GM19438 (cell line): ENCODE results near the gene CCDC12.

Source experiments
- ATAC-seq: cut with Tn5 transposase; IDR thresholded peaks from one replicate; pipeline ENCODE4 v1.9.1; 2021; ENCODE audit warnings: low read depth; ENCODE audit not compliant: unreplicated experiment

Gene CCDC12

GRCh38 chr3:46997453-46998091 is 21.0 kb upstream of the CCDC12 start:
- ATAC-seq, result no peak

DNA sequence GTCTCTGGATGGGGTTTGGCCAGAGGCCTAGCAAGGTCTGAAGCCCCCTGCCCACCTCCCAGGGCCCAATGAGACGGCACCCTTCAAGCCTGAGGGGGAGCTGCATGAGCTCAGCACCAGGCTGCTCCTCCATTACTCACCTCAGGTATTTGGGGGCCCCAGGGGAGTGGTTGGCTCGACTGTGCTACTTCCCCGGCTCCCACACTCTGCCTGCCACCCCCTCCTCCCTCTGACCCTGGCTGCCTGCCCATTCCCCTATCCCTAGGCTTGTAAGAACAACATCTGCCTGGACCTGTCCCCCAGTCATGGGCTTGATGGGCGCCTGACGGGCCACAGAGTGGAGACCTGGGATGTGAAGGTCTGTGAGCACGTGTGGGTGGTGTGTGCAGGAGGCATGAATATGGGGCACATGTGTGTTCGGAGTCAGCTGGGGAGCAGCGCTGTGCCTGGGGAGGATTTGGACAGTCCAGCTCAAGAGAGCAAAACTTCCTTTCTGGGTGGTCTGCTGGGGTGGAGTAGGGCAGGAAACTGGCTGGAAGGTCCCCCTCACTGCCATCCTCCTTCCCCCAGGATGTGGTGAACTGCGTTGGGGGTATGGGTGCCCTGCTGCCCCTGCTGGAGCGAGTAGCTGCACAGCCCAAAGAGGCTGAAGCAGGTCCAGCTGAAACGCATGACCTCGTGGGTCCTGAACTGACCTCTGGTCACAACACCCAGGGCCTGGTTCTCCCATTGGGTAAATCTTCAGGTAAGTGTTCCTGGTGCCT is 20.3 kb upstream of the CCDC12 start:
- no peak for ATAC-seq

DNA sequence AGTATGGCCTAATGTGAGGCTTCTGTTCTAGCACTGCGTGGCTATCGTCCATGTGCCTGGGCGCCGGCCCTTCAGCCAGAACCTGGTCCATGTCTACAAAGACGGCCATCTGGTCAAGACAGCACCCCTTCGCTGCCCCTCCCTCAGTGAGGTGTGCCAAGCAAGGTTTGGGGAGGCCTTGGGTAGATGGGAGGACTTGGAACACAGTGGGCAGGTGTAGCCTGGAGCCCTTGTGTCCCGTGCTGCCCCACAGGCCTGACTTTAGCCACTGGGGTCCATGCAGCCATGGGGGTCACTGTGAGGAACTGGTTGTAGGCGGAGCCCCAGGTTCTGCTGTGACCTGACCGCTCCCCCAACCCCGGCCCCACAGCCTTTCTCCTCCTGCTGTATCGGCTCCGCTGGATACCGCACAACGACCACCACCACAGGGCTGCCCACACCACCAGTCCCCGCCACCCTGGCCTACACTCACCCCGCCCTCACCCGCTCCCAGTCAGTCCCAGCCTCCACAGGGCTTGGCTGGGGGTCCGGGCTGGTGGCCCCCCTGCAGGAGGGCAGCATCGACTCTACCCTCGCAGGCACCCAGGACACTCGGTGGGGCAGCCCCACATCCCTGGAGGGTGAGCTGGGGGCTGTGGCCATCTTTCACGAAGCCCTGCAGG is 19.5 kb upstream of the CCDC12 start:
- ATAC-seq, result no peak

GRCh38 chr3:46994801-46995731 is 18.5 kb upstream of the CCDC12 start:
- ATAC-seq, result no peak

DNA sequence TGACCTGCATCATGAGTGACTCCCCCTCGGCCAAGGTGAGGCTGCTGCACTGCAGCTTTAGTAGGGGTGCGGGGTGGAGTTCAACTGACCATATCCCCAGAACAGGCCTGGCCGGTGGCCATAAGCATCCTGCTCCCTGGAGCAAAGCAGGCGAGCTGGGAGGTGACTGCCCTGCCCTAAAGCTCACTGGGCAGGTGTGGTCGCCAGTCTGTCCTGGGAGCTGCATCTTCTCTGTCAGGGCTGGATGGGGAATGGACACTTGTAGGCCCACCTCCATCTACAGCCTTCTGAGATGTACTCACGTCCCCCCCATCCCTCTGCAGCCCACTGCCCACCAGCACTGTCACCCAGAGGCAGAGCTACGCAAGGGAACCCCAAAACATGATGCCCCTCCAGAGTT is 17.4 kb upstream of the CCDC12 start:
- no peak for ATAC-seq

DNA sequence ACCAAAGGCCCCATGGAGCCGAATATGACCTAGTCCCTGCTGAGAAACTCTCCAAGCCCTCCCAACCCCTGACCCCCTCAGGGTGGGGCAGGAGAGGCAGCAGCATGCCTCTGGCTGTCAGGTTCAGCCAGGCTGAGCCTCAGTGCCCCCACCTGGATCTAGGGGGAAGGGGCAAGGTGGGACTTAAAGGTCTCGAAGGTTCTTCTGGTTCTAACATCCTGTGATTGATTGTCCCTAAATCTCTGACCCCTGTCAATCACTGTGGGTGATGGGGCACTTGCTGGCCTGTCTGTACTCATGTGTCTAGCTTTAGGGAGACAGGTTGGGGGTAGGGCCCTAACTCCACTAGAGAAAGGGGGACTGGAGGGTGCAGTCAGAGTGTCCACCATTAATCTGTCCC is 16.7 kb upstream of the CCDC12 start:
- no peak for ATAC-seq

DNA sequence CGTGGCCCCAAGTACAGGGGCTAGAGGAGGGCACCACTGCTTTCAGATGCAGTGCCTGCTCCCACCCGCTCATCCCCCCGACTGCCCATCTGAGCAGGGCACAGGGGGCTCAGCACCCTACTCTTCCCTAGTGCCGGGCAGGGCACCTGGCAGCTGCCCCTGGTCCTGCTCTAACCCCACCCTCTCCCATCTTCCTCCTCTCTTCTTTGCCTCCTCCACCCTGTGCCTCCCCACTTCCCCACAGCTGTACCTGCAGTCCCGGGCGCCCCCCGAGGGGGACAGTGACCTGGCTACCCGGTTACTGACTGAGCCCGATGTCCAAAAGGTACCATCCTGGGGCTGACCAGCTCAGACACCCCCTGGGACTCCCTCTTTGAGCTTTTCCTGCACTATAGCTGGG is 15.7 kb upstream of the CCDC12 start:
- no peak for ATAC-seq

DNA sequence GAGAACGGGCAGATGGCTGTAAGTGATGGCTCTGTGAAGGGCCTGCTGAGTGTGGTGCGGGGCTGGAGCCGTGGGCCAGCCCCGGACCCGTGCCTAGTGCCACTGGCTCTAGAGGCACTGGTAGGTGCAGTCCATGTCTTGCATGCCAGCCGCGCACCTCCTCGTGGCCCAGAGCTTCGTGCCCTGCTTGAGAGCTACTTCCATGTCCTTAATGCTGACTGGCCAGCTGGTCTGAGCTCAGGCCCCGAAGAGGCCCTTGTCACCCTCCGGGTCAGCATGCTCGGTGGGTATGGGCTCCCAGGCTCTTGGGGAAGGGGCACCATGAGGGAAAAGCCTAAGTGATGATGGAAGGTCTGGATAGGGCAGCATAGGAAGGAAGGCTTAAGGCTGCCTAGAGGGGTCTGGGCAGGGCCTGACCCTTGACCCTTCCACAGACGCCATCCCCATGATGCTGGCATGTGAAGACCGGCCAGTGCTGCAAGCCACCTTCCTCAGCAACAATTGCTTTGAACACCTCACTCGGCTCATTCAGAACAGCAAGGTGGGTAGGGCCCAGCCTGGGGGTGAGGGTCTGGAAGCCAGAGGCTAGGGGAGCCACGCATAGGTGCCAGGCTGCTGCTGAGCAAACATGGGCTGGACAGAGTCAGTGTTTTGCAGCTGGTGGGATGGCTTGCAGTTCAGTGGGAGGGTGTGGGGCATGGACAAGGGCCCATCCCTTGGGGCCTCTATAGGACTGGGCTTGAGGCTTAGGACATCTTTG is 15.0 kb upstream of the CCDC12 start:
- no peak for ATAC-seq

GRCh38 chr3:46990573-46991374 is 14.2 kb upstream of the CCDC12 start:
- ATAC-seq, result no peak

GRCh38 chr3:46989146-46989810 is 12.7 kb upstream of the CCDC12 start:
- ATAC-seq, result no peak

DNA sequence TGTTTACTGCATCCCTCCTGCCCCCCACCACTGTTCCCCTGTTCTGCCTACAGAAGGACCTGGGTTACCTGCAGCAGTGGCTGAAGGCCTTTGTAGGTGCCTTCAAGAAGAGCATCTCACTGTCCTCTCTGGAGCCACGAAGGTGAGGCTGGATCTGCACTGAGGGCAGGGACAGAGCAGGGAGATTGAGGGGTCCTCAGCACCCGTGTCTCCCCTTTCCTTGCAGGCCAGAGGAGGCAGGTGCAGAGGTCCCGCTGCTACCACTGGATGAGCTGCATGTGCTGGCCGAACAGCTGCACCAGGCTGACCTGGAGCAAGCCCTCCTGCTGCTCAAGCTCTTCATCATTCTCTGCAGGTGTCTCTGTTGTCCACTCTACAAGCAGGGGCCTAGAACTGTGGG is 12.1 kb upstream of the CCDC12 start:
- no peak for ATAC-seq

GRCh38 chr3:46987743-46988401 is 11.3 kb upstream of the CCDC12 start:
- ATAC-seq, result peak; percentile 82

DNA sequence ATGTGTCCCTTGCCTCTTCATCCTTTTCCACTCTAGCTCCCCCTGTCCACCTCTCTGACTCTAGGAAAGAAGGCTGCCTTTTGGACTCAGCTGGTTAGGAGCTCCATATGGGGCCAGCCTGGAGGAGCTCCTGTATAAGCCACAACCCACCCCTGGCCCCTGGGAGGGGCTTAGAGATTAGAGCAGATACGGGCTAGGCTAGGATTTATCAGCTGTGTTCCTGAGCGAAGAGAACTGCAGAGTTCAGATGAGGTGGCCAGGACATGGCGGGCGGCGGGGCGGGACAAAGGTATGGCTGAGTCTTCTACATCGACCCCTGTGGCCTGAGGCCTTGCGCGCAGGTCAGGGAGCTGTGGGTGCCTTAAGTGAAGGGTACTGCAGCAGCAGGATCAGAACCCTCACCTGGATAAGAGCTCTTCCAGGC is 10.8 kb upstream of the CCDC12 start:
- ATAC-seq, result no peak

DNA sequence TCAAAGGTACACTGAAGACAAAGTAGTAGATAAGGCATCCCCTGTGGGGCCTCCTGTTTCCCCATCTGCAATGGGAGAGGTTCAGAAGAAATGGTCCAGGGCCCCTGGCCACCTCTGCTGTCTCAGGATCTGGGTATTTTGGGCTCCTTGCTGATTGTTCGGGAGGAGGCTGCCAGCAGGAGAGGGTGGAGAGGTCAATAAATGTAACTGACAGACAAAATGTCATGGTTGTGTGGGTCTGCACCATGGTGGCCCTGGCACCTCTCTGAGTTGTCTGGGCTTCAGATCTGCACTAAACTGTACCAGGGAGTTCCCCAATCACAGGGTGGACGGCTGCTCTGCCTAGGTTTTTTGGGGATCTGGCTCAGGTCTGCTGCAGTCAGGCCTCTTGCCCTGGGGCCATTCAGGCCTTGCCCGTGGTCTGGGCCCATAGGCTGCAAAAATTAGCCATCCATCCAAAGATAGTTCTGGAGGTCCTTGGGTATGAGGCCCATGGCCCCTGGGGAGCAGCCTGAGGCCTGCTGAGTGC is 10.3 kb upstream of the CCDC12 start:
- no peak for ATAC-seq

- no peak for ATAC-seq
Observed at GRCh38 chr3:46986055-46986730, 9.6 kb upstream of the CCDC12 start.

DNA sequence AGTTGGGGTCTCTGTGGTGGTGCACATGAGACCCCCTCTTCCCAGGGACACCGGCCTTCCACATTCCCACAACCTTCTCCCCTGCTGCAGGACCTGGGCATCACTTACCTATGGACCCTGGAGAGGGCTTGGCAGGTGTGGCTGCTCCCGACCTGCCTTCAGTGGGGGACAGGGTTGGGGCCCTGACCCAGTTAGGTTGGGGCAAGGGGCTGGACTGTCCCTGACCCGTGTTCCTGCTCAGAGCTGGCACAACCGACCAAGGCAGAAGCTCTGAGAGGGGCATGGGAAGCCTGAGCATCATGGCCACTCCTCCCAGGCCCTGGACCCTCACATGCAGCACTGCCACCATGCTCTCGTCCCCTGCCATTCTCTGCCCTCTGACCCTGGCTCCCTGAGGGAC is 9.0 kb upstream of the CCDC12 start:
- ATAC-seq, result no peak
